H9 (cell line): ENCODE data around the gene CNIH2. TPM values are rescaled to one million over a fixed set of nuclear protein-coding genes. Genes with fewer than 3 reads are reported as not detected.

Source experiments
- DNase-seq: peaks from one replicate; pipeline ENCODE4 v3.0.0-alpha.2; 2017
- H2AFZ ChIP-seq: one replicate; pipeline ENCODE4 v1.6.1; 2013; ENCODE audit warnings: mild to moderate bottlenecking, low read length, control low read depth, moderate library complexity
- H2AK5ac ChIP-seq: 2 replicates; pipeline ENCODE4 v1.6.1; 2013; ENCODE audit warnings: low read length, control low read depth, mixed read lengths; ENCODE audit not compliant: insufficient read length
- H2BK120ac ChIP-seq: one replicate; pipeline ENCODE4 v1.6.1; 2013; ENCODE audit warnings: low read depth, mild to moderate bottlenecking, low read length, control low read depth, inconsistent platforms; ENCODE audit not compliant: poor library complexity, severe bottlenecking
- H2BK12ac ChIP-seq: 2 replicates; pipeline ENCODE4 v1.6.1; 2013; ENCODE audit warnings: low read length, control low read depth, mixed read lengths, low read depth; ENCODE audit not compliant: insufficient read length
- H2BK15ac ChIP-seq: 2 replicates; pipeline ENCODE4 v1.6.1; 2013; ENCODE audit warnings: low read depth, low read length, control low read depth
- H2BK20ac ChIP-seq: one replicate; pipeline ENCODE4 v1.6.1; 2013; ENCODE audit warnings: low read depth, mild to moderate bottlenecking, low read length, control low read depth, inconsistent platforms; ENCODE audit not compliant: poor library complexity, severe bottlenecking
- H2BK5ac ChIP-seq: 2 replicates; pipeline ENCODE4 v1.6.1; 2013; ENCODE audit warnings: low read length, control low read depth, mixed read lengths; ENCODE audit not compliant: insufficient read length
- H3K14ac ChIP-seq: 2 replicates; pipeline ENCODE4 v1.6.1; 2013; ENCODE audit warnings: low read length, control low read depth; ENCODE audit not compliant: insufficient read depth
- H3K18ac ChIP-seq: 2 replicates; pipeline ENCODE4 v1.6.1; 2013; ENCODE audit warnings: low read depth, mild to moderate bottlenecking, mixed read lengths, low read length, control low read depth; ENCODE audit not compliant: insufficient read length
- H3K23ac ChIP-seq: 2 replicates; pipeline ENCODE4 v1.6.1; 2013; ENCODE audit warnings: low read length, control low read depth, mixed read lengths, low read depth; ENCODE audit not compliant: insufficient read length
- H3K23me2 ChIP-seq: 2 replicates; pipeline ENCODE4 v1.6.1; 2013; ENCODE audit warnings: low read depth, mild to moderate bottlenecking, mixed read lengths, low read length, control low read depth; ENCODE audit not compliant: insufficient read length, poor library complexity, severe bottlenecking
- H3K27ac ChIP-seq: 2 replicates; pipeline ENCODE4 v1.5.1; 2013; ENCODE audit warnings: low read length, control low read depth, mixed read lengths, low read depth; ENCODE audit not compliant: insufficient read length
- H3K27me3 ChIP-seq: 2 replicates; pipeline ENCODE4 v1.6.1; 2013; ENCODE audit warnings: low read length, control low read depth, inconsistent platforms; ENCODE audit not compliant: insufficient read depth
- H3K4ac ChIP-seq: 2 replicates; pipeline ENCODE4 v1.6.1; 2013; ENCODE audit warnings: low read depth, mild to moderate bottlenecking, control low read depth, inconsistent platforms, low read length, moderate library complexity
- H3K4me1 ChIP-seq: 2 replicates; pipeline ENCODE4 v1.6.1; 2013; ENCODE audit warnings: low read length, control low read depth, inconsistent platforms; ENCODE audit not compliant: insufficient read depth
- H3K4me2 ChIP-seq: 2 replicates; pipeline ENCODE4 v1.6.1; 2013; ENCODE audit warnings: low read length, control low read depth, mixed read lengths; ENCODE audit not compliant: insufficient read length, insufficient read depth
- H3K56ac ChIP-seq: 2 replicates; pipeline ENCODE4 v1.6.1; 2013; ENCODE audit warnings: low read depth, mild to moderate bottlenecking, mixed read lengths, low read length, control low read depth; ENCODE audit not compliant: insufficient read length
- H3K79me1 ChIP-seq: 2 replicates; pipeline ENCODE4 v1.6.1; 2013; ENCODE audit warnings: low read depth, mild to moderate bottlenecking, moderate library complexity, low read length, control low read depth, inconsistent platforms; ENCODE audit not compliant: insufficient read depth, poor library complexity, severe bottlenecking
- H3K79me2 ChIP-seq: 2 replicates; pipeline ENCODE4 v1.6.1; 2013; ENCODE audit warnings: low read length, control low read depth, inconsistent platforms; ENCODE audit not compliant: insufficient read depth
- H3K9ac ChIP-seq: 2 replicates; pipeline ENCODE4 v1.6.1; 2013; ENCODE audit warnings: low read length, control low read depth, mixed read lengths; ENCODE audit not compliant: insufficient read length; ENCODE audit errors: extremely low read depth
- H3K9me3 ChIP-seq: one replicate; pipeline ENCODE4 v1.6.1; 2013; ENCODE audit warnings: low read depth, low read length, inconsistent platforms; ENCODE audit not compliant: control insufficient read depth
- H3T11ph ChIP-seq: one replicate; pipeline ENCODE4 v1.6.1; 2013; ENCODE audit warnings: mild to moderate bottlenecking, low read length, control low read depth, inconsistent platforms
- H4K20me1 ChIP-seq: one replicate; pipeline ENCODE4 v1.6.1; 2013; ENCODE audit not compliant: control insufficient read depth, insufficient read length, insufficient read depth
- H4K5ac ChIP-seq: 2 replicates; pipeline ENCODE4 v1.6.1; 2013; ENCODE audit warnings: low read depth, mild to moderate bottlenecking, mixed read lengths, low read length, control low read depth; ENCODE audit not compliant: insufficient read length
- H4K8ac ChIP-seq: replicated peaks from 2 replicates; pipeline ENCODE4 v1.6.1; 2013; ENCODE audit warnings: low read length, control low read depth, mixed read lengths, low read depth; ENCODE audit not compliant: insufficient read length
- H4K91ac ChIP-seq: 2 replicates; pipeline ENCODE4 v1.6.1; 2013; ENCODE audit warnings: low read depth, mild to moderate bottlenecking, moderate library complexity, mixed read lengths, low read length, control low read depth; ENCODE audit not compliant: insufficient read length
- H3K27ac Mint-ChIP-seq, 3 experiments: 2 replicates in 2 of 3; 3 replicates in 1 of 3; pipeline ENCODE4 v1.8.0; 2020 to 2021; ENCODE audit warnings: mixed read lengths in 3 of 3, mild to moderate bottlenecking in 1 of 3, moderate library complexity in 1 of 3
- H3K27me3 Mint-ChIP-seq: 2 replicates; pipeline ENCODE4 v1.8.0; 2021; ENCODE audit warnings: low read depth, mild to moderate bottlenecking, moderate library complexity, mixed read lengths
- H3K36me3 Mint-ChIP-seq, 3 experiments: 2 replicates in 2 of 3; 3 replicates in 1 of 3; pipeline ENCODE4 v1.8.0; 2020 to 2021; ENCODE audit warnings: low read depth in 3 of 3, mixed read lengths in 3 of 3; ENCODE audit not compliant: insufficient read depth in 1 of 3
- H3K4me1 Mint-ChIP-seq, 2 experiments: 2 replicates each; pipeline ENCODE4 v1.8.0; 2020; ENCODE audit warnings: mixed read lengths in 2 of 2
- H3K4me3 Mint-ChIP-seq, 2 experiments: 2 replicates in 1 of 2; 3 replicates in 1 of 2; pipeline ENCODE4 v1.8.0; 2020 to 2021; ENCODE audit warnings: mild to moderate bottlenecking in 2 of 2, mixed read lengths in 2 of 2, moderate library complexity in 1 of 2
- H3K9me3 Mint-ChIP-seq, 2 experiments: 2 replicates in 1 of 2; 3 replicates in 1 of 2; pipeline ENCODE4 v1.8.0; 2020; ENCODE audit warnings: mild to moderate bottlenecking in 2 of 2, mixed read lengths in 2 of 2, moderate library complexity in 1 of 2
- WGBS: extraction: QIAGEN DNeasy Blood & Tissue Kit; methylation state at CpG from one replicate; pipeline ENCODE4 v1.1.7; 2013; ENCODE audit warnings: missing lambda C conversion rate, low lambda C conversion rate, mixed read lengths; ENCODE audit not compliant: insufficient read length; ENCODE audit errors: extremely low coverage; 5-methylcytosine and 5-hydroxymethylcytosine counted together
- total RNA-seq: library from RNA; stranded (reverse); gene quantifications from 2 replicates; pipeline ENCODE4 v1.2.1, GENCODE V29; 2021
- TF ChIP-seq, protein P1 (sequence below): fragments of 200-600 bp; sonication (generic); conservative IDR thresholded peaks from 3 replicates; pipeline ENCODE4 v1.8.0; 2021; ENCODE audit warnings: antibody characterized with exemption, mild to moderate bottlenecking

The CNIH2 gene
- total RNA-seq, 1 experiment from 2014 or later: 12.0 TPM

GRCh38 chr11:66259225-66259624 is 18.8 kb upstream of the CNIH2 start:
- no peak overlapping the region for H3K56ac ChIP-seq
- H2BK5ac ChIP-seq: no peak overlapping the region
- no peak overlapping the region for H4K5ac ChIP-seq
- no peaks in the 10 kb centered on the region for H3K27me3 ChIP-seq
- H3T11ph ChIP-seq: no peak overlapping the region
- no peak overlapping the region for H4K8ac ChIP-seq
- H3K27me3 Mint-ChIP-seq: peaks cover 3% of the 10 kb centered on the region; the same call in 1 of the 2 replicates
- H3K23me2 ChIP-seq: peaks cover 8% of the 10 kb centered on the region
- no peaks in the 10 kb centered on the region for H3K4me1 ChIP-seq
- DNase-seq: no peak
- H3K18ac ChIP-seq: no peak overlapping the region
- H3K4me1 Mint-ChIP-seq: peaks cover 15 to 16% of the 10 kb centered on the region in 2 experiments
- no peak overlapping the region for H3K4ac ChIP-seq
- H3K36me3 Mint-ChIP-seq: peaks cover 14 to 51% (median 50%) of the 10 kb centered on the region in 3 experiments
- H4K91ac ChIP-seq: no peak overlapping the region
- no peak overlapping the region for H2BK120ac ChIP-seq
- no peak overlapping the region for H3K27ac ChIP-seq
- no peak overlapping the region for H3K4me2 ChIP-seq
- TF ChIP-seq, protein P1, sequence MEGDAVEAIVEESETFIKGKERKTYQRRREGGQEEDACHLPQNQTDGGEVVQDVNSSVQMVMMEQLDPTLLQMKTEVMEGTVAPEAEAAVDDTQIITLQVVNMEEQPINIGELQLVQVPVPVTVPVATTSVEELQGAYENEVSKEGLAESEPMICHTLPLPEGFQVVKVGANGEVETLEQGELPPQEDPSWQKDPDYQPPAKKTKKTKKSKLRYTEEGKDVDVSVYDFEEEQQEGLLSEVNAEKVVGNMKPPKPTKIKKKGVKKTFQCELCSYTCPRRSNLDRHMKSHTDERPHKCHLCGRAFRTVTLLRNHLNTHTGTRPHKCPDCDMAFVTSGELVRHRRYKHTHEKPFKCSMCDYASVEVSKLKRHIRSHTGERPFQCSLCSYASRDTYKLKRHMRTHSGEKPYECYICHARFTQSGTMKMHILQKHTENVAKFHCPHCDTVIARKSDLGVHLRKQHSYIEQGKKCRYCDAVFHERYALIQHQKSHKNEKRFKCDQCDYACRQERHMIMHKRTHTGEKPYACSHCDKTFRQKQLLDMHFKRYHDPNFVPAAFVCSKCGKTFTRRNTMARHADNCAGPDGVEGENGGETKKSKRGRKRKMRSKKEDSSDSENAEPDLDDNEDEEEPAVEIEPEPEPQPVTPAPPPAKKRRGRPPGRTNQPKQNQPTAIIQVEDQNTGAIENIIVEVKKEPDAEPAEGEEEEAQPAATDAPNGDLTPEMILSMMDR: no peak
- H2AFZ ChIP-seq: no peak overlapping the region
- H2BK12ac ChIP-seq: no peak overlapping the region
- no peaks in the 10 kb centered on the region for H3K79me2 ChIP-seq
- H3K9me3 Mint-ChIP-seq: peaks cover 0 to 2% of the 10 kb centered on the region in 2 experiments; a peak in 1 of 5 replicates
- no peak overlapping the region for H2AK5ac ChIP-seq
- no CpG with 5 or more reads among the region's 2 CpGs for WGBS
- H3K14ac ChIP-seq: no peak overlapping the region
- peak overlapping the region in 1 of 3 experiments; percentile 18; a peak in 1 of 7 replicates for H3K27ac Mint-ChIP-seq
- H3K9ac ChIP-seq: no peak overlapping the region
- peaks cover under 1% of the 10 kb centered on the region for H4K20me1 ChIP-seq
- no peaks in the 10 kb centered on the region for H3K79me1 ChIP-seq
- H3K23ac ChIP-seq: no peak overlapping the region
- H2BK20ac ChIP-seq: no peak overlapping the region
- peak overlapping the region; percentile 84 to 94 for H3K4me3 Mint-ChIP-seq
- no peak overlapping the region for H2BK15ac ChIP-seq
- H3K9me3 ChIP-seq: no peaks in the 10 kb centered on the region
